Colonic mucosa (tissue), 4 donors: Measurements from ENCODE around the gene EPHB1. TPM values are rescaled to one million over a fixed set of nuclear protein-coding genes. Genes with fewer than 3 reads are reported as not detected.

ENCODE experiments used
- DNase-seq: peaks from one replicate; pipeline ENCODE4 v3.0.0-alpha.2; 2020
- H3K27ac ChIP-seq: fragments of 200-600 bp; one replicate; pipeline ENCODE4 v1.8.0; 2021
- H3K27me3 ChIP-seq: fragments of 200-600 bp; one replicate; pipeline ENCODE4 v1.8.0; 2021
- H3K36me3 ChIP-seq: fragments of 200-600 bp; one replicate; pipeline ENCODE4 v1.8.0; 2021
- H3K4me1 ChIP-seq: fragments of 200-600 bp; one replicate; pipeline ENCODE4 v1.8.0; 2021; ENCODE audit warnings: mild to moderate bottlenecking
- H3K4me3 ChIP-seq: fragments of 200-600 bp; one replicate; pipeline ENCODE4 v1.8.0; 2021
- H3K9ac ChIP-seq, 2 donors: one replicate each; pipeline ENCODE4 v1.7.0; 2013; ENCODE audit warnings: control low read depth in 2 of 2, low read depth in 2 of 2, low read length in 2 of 2
- H3K9me3 ChIP-seq: fragments of 200-600 bp; one replicate; pipeline ENCODE4 v1.8.0; 2021
- CTCF ChIP-seq: fragments of 200-600 bp; IDR thresholded peaks from one replicate; pipeline ENCODE4 v1.8.0; 2022; ENCODE audit warnings: antibody characterized with exemption, mild to moderate bottlenecking
- intact Hi-C: fragments of 100-400 bp; cut with DNase I; formaldehyde crosslinking; loops from one replicate; pipeline ENCODE4 v1.14.1; 2022
- total RNA-seq, 2 donors: library from RNA; stranded (reverse); fragmentation: NEBNext Ultra II Directional in 1 of 2; extraction: Animal tissue kit (Norgen Biotek cat#: 25700) in 1 of 2; gene quantifications; one replicate each; pipeline ENCODE4 v1.2.1, GENCODE V29; 2021
- donor health status: healthy.
- donor health status: DM: no; HTN: no; CAD: no.
- donor health status: DM: no; HTN: no; CAD: no.

EPHB1 gene
- total RNA-seq, 2 donors from 2014 or later = 0.40 to 0.74 TPM

- intact Hi-C loops = no loop called here
- TF ChIP-seq CTCF = no peak
- H3K27me3 ChIP-seq = no peaks in the 10 kb centered on the region
- H3K4me3 ChIP-seq = no peak overlapping the region
- no peaks in the 10 kb centered on the region for H3K9me3 ChIP-seq
- H3K27ac ChIP-seq = no peak overlapping the region
- no peak for DNase-seq
- no peaks in the 10 kb centered on the region for H3K4me1 ChIP-seq
- H3K36me3 ChIP-seq = no peaks in the 10 kb centered on the region
- no peak overlapping the region for H3K9ac ChIP-seq
Observed at GRCh38 chr3:135262441-135262840, 467.4 kb downstream of the EPHB1 start.

GRCh38 chr3:135263331-135263730 lies 468.3 kb downstream of the EPHB1 start:
- no peak overlapping the region for H3K9ac ChIP-seq
- no peak for TF ChIP-seq CTCF
- H3K27me3 ChIP-seq = no peaks in the 10 kb centered on the region
- intact Hi-C loops = no loop called here
- no peaks in the 10 kb centered on the region for H3K9me3 ChIP-seq
- H3K27ac ChIP-seq = no peak overlapping the region
- no peak overlapping the region for H3K4me3 ChIP-seq
- H3K36me3 ChIP-seq = no peaks in the 10 kb centered on the region
- no peaks in the 10 kb centered on the region for H3K4me1 ChIP-seq
- DNase-seq = no peak

GRCh38 chr3:135267487-135267886 lies 472.4 kb downstream of the EPHB1 start:
- H3K27me3 ChIP-seq = no peaks in the 10 kb centered on the region
- no peak for TF ChIP-seq CTCF
- DNase-seq = no peak
- no peaks in the 10 kb centered on the region for H3K36me3 ChIP-seq
- intact Hi-C loops = no loop called here
- no peaks in the 10 kb centered on the region for H3K4me1 ChIP-seq
- no peak overlapping the region for H3K27ac ChIP-seq
- no peaks in the 10 kb centered on the region for H3K9me3 ChIP-seq
- H3K9ac ChIP-seq = no peak overlapping the region
- no peak overlapping the region for H3K4me3 ChIP-seq

GRCh38 chr3:135268941-135269532 lies 474.0 kb downstream of the EPHB1 start:
- Histone ChIP-seq H3K9ac (no peak overlapping the region), H3K27me3 (no peaks in the 10 kb centered on the region), H3K4me3 (no peak overlapping the region), H3K9me3 (no peaks in the 10 kb centered on the region), H3K4me1 (no peaks in the 10 kb centered on the region), H3K36me3 (no peaks in the 10 kb centered on the region), H3K27ac (no peak overlapping the region)
- no peak for TF ChIP-seq CTCF
- intact Hi-C loops = no loop called here
- no peak for DNase-seq

GRCh38 chr3:135271177-135272025 lies 476.3 kb downstream of the EPHB1 start:
- Histone ChIP-seq H3K36me3 (no peaks in the 10 kb centered on the region), H3K9me3 (no peaks in the 10 kb centered on the region), H3K4me3 (no peak overlapping the region), H3K4me1 (no peaks in the 10 kb centered on the region), H3K27me3 (no peaks in the 10 kb centered on the region), H3K27ac (no peak overlapping the region), H3K9ac (no peak overlapping the region)
- no peak for DNase-seq
- intact Hi-C loops = no loop called here
- no peak for TF ChIP-seq CTCF
